K562 (cell line): ENCODE measurements around the gene SYT17. TPM values are rescaled to one million over a fixed set of nuclear protein-coding genes. Genes with fewer than 3 reads are reported as not detected.

ENCODE experiments used
- ATAC-seq: fragments of 200-7000 bp; cut with Tn5 transposase; 3 replicates; pipeline ENCODE4 v1.9.1; 2020; ENCODE audit warnings: moderate library complexity
- BruUV-seq: library from RNA; stranded (reverse); fragments of 400-500 nt; replicated peaks from 2 replicates; lab custom pipeline; 2021; lab: Mats Ljungman, UMichigan
- CTCF ChIA-PET: fragments of 300-600 bp; formaldehyde crosslinking; extraction: SDS; loops from one replicate; lab custom pipeline; 2021; ENCODE audit warnings: low intra/inter-chr PET ratio; lab: Yijun Ruan, JAX
- POLR2A ChIA-PET: fragments of 300-600, 350-650 bp; sonication (Branson Sonifier 250); formaldehyde crosslinking; extraction: SDS; loops from one replicate; lab custom pipeline; 2021; ENCODE audit warnings: antibody characterized with exemption, inconsistent platforms; lab: Yijun Ruan, JAX
- DNase-seq, 4 experiments: peaks; one replicate each; pipeline versions ENCODE4 v3.0.0 to v3.0.0-alpha.2; 2011 to 2018; ENCODE audit warnings: low spot score in 3 of 4, mixed read lengths in 3 of 4; ENCODE audit errors: extremely low read depth in 1 of 4
- FAIRE-seq: peaks from 2 replicates; lab custom pipeline; 2011; peaks lifted over from hg19 to GRCh38; lab: Jason Lieb, UNC
- H2AFZ ChIP-seq: 2 replicates; pipeline ENCODE4 v1.6.0; 2011; ENCODE audit warnings: low read depth, low read length, control low read depth, inconsistent platforms
- H3K27ac ChIP-seq: fragments of 200-600 bp; 3 replicates; pipeline ENCODE4 v1.8.0; 2011; ENCODE audit warnings: low read depth, mild to moderate bottlenecking, control low read depth, inconsistent platforms, low read length, moderate library complexity, mixed read lengths; ENCODE audit errors: extremely low read depth
- H3K27me3 ChIP-seq, 2 experiments: fragments of 300-600 bp in 1 of 2; 2 replicates in 1 of 2; 3 replicates in 1 of 2; pipeline versions ENCODE4 v1.6.0 to v1.8.0; 2011; ENCODE audit warnings: inconsistent platforms in 2 of 2, low read length in 2 of 2, mild to moderate bottlenecking in 1 of 2, mixed read lengths in 1 of 2, moderate library complexity in 1 of 2; ENCODE audit not compliant: control insufficient read depth in 2 of 2, insufficient read depth in 2 of 2
- H3K36me3 ChIP-seq: fragments of 300-600 bp; 3 replicates; pipeline ENCODE4 v1.8.0; 2011; ENCODE audit warnings: mild to moderate bottlenecking, low read length, inconsistent platforms; ENCODE audit not compliant: control insufficient read depth, insufficient read depth
- H3K4me1 ChIP-seq, 2 experiments: fragments of 200-600 bp in 1 of 2; replicated peaks in 1 of 2; 2 replicates in 1 of 2; 3 replicates in 1 of 2; pipeline versions ENCODE4 v1.5.1 to v1.8.0; 2011; ENCODE audit warnings: inconsistent platforms in 2 of 2, low read length in 2 of 2, mild to moderate bottlenecking in 1 of 2, mixed read lengths in 1 of 2, moderate library complexity in 1 of 2; ENCODE audit not compliant: control insufficient read depth in 2 of 2, insufficient read depth in 2 of 2
- H3K4me2 ChIP-seq: 2 replicates; pipeline ENCODE4 v1.6.1; 2011; ENCODE audit warnings: low read length, control low read depth, inconsistent platforms, mixed read lengths; ENCODE audit not compliant: insufficient read depth
- H3K4me3 ChIP-seq: fragments of 200-600 bp; sonication (generic), shearing (Covaris generic); 2 replicates; pipeline ENCODE4 v1.5.1; 2016; ENCODE audit warnings: control low read depth, inconsistent platforms
- H3K79me2 ChIP-seq: fragments of 200-600 bp; 3 replicates; pipeline ENCODE4 v1.8.0; 2011; ENCODE audit warnings: low read length, inconsistent platforms; ENCODE audit not compliant: control insufficient read depth, insufficient read depth
- H3K9ac ChIP-seq, 2 experiments: 2 replicates each; pipeline versions ENCODE4 v1.6.0 to v1.6.1; 2011; ENCODE audit warnings: low read depth in 2 of 2, low read length in 2 of 2, control low read depth in 1 of 2, inconsistent platforms in 1 of 2, mild to moderate bottlenecking in 1 of 2, mixed read lengths in 1 of 2; ENCODE audit not compliant: insufficient read depth in 1 of 2
- H3K9me1 ChIP-seq: one replicate; pipeline ENCODE4 v1.6.0; 2011; ENCODE audit warnings: inconsistent platforms, mild to moderate bottlenecking, low read length, moderate library complexity; ENCODE audit not compliant: control insufficient read depth, insufficient read depth
- H3K9me3 ChIP-seq: replicated peaks from 2 replicates; pipeline ENCODE4 v1.5.1; 2011; ENCODE audit warnings: low read depth, low read length, inconsistent platforms; ENCODE audit not compliant: control insufficient read depth, insufficient read depth
- H4K20me1 ChIP-seq: replicated peaks from 2 replicates; pipeline ENCODE4 v1.6.1; 2011; ENCODE audit warnings: low read length, inconsistent platforms, mixed read lengths; ENCODE audit not compliant: control insufficient read depth, insufficient read depth
- CTBP1 ChIP-seq: fragments of 450-650 bp; IDR thresholded peaks from 2 replicates; pipeline ENCODE4 v1.6.1; 2016; ENCODE audit warnings: borderline replicate concordance
- GATAD2B ChIP-seq: fragments of 450-650 bp; IDR thresholded peaks from 2 replicates; pipeline ENCODE4 v1.6.1; 2017; ENCODE audit warnings: mild to moderate bottlenecking, borderline replicate concordance
- ILK ChIP-seq: fragments of 450-650 bp; IDR thresholded peaks from 2 replicates; pipeline ENCODE4 v1.6.1; 2016; ENCODE audit warnings: missing genetic modification characterization, low read depth, mild to moderate bottlenecking, missing compliant biosample characterization, moderate library complexity, borderline replicate concordance
- ZFP36 ChIP-seq: fragments of 150-350 bp; IDR thresholded peaks from 2 replicates; pipeline ENCODE4 v1.6.1; 2018; ENCODE audit warnings: low read length, low read depth; ENCODE audit not compliant: partially characterized antibody
- ZNF695 ChIP-seq: fragments of 450-650 bp; formaldehyde crosslinking; IDR thresholded peaks from 2 replicates; pipeline ENCODE4 v1.4.0; 2020; ENCODE audit warnings: mild to moderate bottlenecking, moderate library complexity
- WGBS: fragments of 100-300 bp; shearing (Covaris generic); methylation state at CpG from one replicate; pipeline ENCODE4 v1.1.6; 2016; ENCODE audit warnings: low coverage, mixed read lengths; ENCODE audit not compliant: insufficient coverage; ENCODE audit errors: missing lambda C conversion rate; 5-methylcytosine and 5-hydroxymethylcytosine counted together
- in situ Hi-C: fragments of 300-500 bp; cut with MboI; formaldehyde crosslinking; loops from 4 replicates; pipeline ENCODE4 v1.15.0; 2018; ENCODE audit warnings: inconsistent platforms, mixed read lengths
- intact Hi-C: fragments of 100-400 bp; cut with micrococcal nuclease; formaldehyde crosslinking; loops from 2 replicates; pipeline ENCODE4 v1.14.2; 2022
- polyA plus RNA-seq, 8 experiments: library from polyadenylated mRNA; depleted of rRNA in 4 of 8; stranded (reverse) in 5 of 8; unstranded in 3 of 8; fragments of >200 nt; fragmentation: Nextera tagmentation in 2 of 8; fragmentation: Illumina TruSeq in 1 of 8; extraction: Ambion mirVana in 2 of 8; extraction: Trizol in 1 of 8; gene quantifications; 2 replicates each; pipeline versions ENCODE4 v1.2.1 to v1.2.3, GENCODE V29; 2011 to 2014; ENCODE audit warnings: inconsistent platforms in 1 of 8, missing spikeins in 1 of 8
- total RNA-seq, 7 experiments: library from RNA; depleted of rRNA in 6 of 7; stranded (reverse); fragments of >200 nt in 6 of 7; fragmentation: Illumina TruSeq in 2 of 7; extraction: Trizol in 2 of 7; gene quantifications; 2 replicates each; pipeline versions ENCODE4 v1.2.1 to v1.2.3, GENCODE V29; 2011 to 2021; ENCODE audit warnings: low replicate concordance in 1 of 7
- TF ChIP-seq, protein P1 (sequence below): fragments of 450-650 bp; IDR thresholded peaks from 2 replicates; pipeline ENCODE4 v1.6.1; 2016

SYT17 gene
- total and polyA plus RNA-seq, 9 of the 15 experiments (the other 6 are each of a cell fraction or from before 2014, with no cell fraction given) = not detected

DNA sequence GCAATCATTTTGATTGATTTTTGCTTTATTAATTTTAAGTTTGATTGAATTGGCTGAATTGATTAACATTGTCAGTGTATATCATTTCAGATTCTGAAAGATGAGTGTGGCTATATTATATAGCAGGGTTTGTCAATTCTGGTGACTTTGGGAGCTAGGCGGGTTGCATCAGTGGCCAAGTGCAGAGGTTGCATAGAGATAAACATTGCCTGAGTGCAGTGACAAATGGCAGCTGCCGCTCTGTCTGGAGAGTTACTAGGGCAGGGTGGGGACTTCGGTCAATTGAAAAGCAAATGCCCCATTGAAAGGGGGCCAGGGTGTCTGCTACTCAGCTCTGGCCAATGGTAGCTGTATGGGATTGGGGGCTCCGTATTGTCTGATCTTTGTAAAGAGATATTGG is 12.7 kb downstream of the SYT17 start:
- Histone ChIP-seq H4K20me1 (no peaks in the 10 kb centered on the region; the same call in 1 of the 2 replicates), H3K4me1 (no peaks in the 10 kb centered on the region), H3K9ac (no peak overlapping the region), H2AFZ (no peak overlapping the region), H3K9me3 (no peaks in the 10 kb centered on the region), H3K4me2 (no peak overlapping the region), H3K27ac (no peak overlapping the region), H3K9me1 (no peaks in the 10 kb centered on the region), H3K27me3 (peaks cover 38 to 69% of the 10 kb centered on the region in 2 experiments), H3K79me2 (no peaks in the 10 kb centered on the region), H3K4me3 (no peak overlapping the region), H3K36me3 (no peaks in the 10 kb centered on the region)
- CTCF ChIA-PET = interaction anchor here (1.3 to 2.5 kb wide), 2 partner anchors 86 to 94 kb away, joined by 4 to 22 read pairs; no protein-coding TSS in a partner anchor
- in situ Hi-C loops = no loop called here
- no TSS peak for BruUV-seq
- POLR2A ChIA-PET = no interaction called here
- WGBS = 3% methylated on average over 4 of the region's 4 CpGs
- TF ChIP-seq ZFP36 (peak; percentile 33), ZNF695 (CRISPR knock-in tag) (no peak), GATAD2B (no peak), CTBP1 (no peak), ILK (tag) (no peak)
- TF ChIP-seq, protein P1, sequence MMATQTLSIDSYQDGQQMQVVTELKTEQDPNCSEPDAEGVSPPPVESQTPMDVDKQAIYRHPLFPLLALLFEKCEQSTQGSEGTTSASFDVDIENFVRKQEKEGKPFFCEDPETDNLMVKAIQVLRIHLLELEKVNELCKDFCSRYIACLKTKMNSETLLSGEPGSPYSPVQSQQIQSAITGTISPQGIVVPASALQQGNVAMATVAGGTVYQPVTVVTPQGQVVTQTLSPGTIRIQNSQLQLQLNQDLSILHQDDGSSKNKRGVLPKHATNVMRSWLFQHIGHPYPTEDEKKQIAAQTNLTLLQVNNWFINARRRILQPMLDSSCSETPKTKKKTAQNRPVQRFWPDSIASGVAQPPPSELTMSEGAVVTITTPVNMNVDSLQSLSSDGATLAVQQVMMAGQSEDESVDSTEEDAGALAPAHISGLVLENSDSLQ = no peak
- DNase-seq = no peak
- intact Hi-C loops = loop anchor here (2.0 kb wide), 1 partner anchor 94 kb away; no protein-coding TSS in a partner anchor
- FAIRE-seq = no peak
- peak; percentile 49; the same call in 1 of the 3 replicates for ATAC-seq
